Caco-2 (cell line): Measurements from ENCODE around the gene KCNH8. TPM values are rescaled to one million over a fixed set of nuclear protein-coding genes. Genes with fewer than 3 reads are reported as not detected.

Experiments used
- BruUV-seq: library from RNA; stranded (reverse); fragments of 400-500 nt; replicated peaks from 2 replicates; lab custom pipeline; 2021; lab: Mats Ljungman, UMichigan
- CTCF ChIA-PET: fragments of 300-600 bp; sonication (Branson Sonifier 250); formaldehyde crosslinking; loops from one replicate; lab custom pipeline; 2022; ENCODE audit warnings: antibody characterized with exemption; lab: Charles Lee
- POLR2A ChIA-PET: fragments of 300-600 bp; sonication (Branson Sonifier 250); formaldehyde crosslinking; loops from one replicate; lab custom pipeline; 2022; ENCODE audit warnings: antibody characterized with exemption; lab: Charles Lee
- DNase-seq, 2 experiments: peaks; one replicate each; pipeline versions ENCODE4 v3.0.0 to v3.0.0-alpha.2; 2020 to 2022
- H3K27me3 ChIP-seq: replicated peaks from 2 replicates; pipeline ENCODE4 v1.6.0; 2011; ENCODE audit warnings: low read length; ENCODE audit not compliant: control insufficient read depth, insufficient read depth
- H3K36me3 ChIP-seq: 2 replicates; pipeline ENCODE4 v1.5.1; 2011; ENCODE audit warnings: low read length; ENCODE audit not compliant: control insufficient read depth, insufficient read depth
- H3K4me1 ChIP-seq: fragments of 250-450 bp; sonication (Bioruptor Pico); 2 replicates; pipeline ENCODE4 v1.5.1; 2020; ENCODE audit warnings: mild to moderate bottlenecking
- H3K4me3 ChIP-seq: 2 replicates; pipeline ENCODE4 v1.5.1; 2011; ENCODE audit warnings: low read depth, mild to moderate bottlenecking, control low read depth, low read length
- H3K9me3 ChIP-seq: fragments of 250-450 bp; sonication (Bioruptor Pico); 2 replicates; pipeline ENCODE4 v1.5.1; 2020; ENCODE audit warnings: mild to moderate bottlenecking, moderate library complexity
- H3K27ac Mint-ChIP-seq: one replicate; pipeline ENCODE4 v1.8.0; 2022; ENCODE audit warnings: mixed read lengths; ENCODE audit not compliant: unreplicated experiment
- H3K27me3 Mint-ChIP-seq: one replicate; pipeline ENCODE4 v1.8.0; 2022; ENCODE audit warnings: mixed read lengths; ENCODE audit not compliant: insufficient read depth, unreplicated experiment
- H3K36me3 Mint-ChIP-seq: one replicate; pipeline ENCODE4 v1.8.0; 2022; ENCODE audit warnings: mild to moderate bottlenecking, mixed read lengths; ENCODE audit not compliant: insufficient read depth, unreplicated experiment
- H3K4me1 Mint-ChIP-seq: one replicate; pipeline ENCODE4 v1.8.0; 2022; ENCODE audit warnings: low read depth, mixed read lengths; ENCODE audit not compliant: unreplicated experiment
- H3K4me3 Mint-ChIP-seq: one replicate; pipeline ENCODE4 v1.8.0; 2022; ENCODE audit warnings: mild to moderate bottlenecking, moderate library complexity, mixed read lengths; ENCODE audit not compliant: unreplicated experiment
- H3K9me3 Mint-ChIP-seq: one replicate; pipeline ENCODE4 v1.8.0; 2022; ENCODE audit warnings: mixed read lengths; ENCODE audit not compliant: unreplicated experiment
- CTCF ChIP-seq, 2 experiments: fragments of 200-600 bp in 1 of 2; IDR thresholded peaks; 1 replicate in 1 of 2; 2 replicates in 1 of 2; pipeline versions ENCODE4 v1.5.1 to v1.8.0; 2011 to 2022; ENCODE audit warnings: antibody characterized with exemption in 1 of 2, control low read depth in 1 of 2, inconsistent platforms in 1 of 2, low read depth in 1 of 2, low read length in 1 of 2, mild to moderate bottlenecking in 1 of 2, moderate library complexity in 1 of 2; ENCODE audit not compliant: insufficient read depth in 1 of 2, severe bottlenecking in 1 of 2, unreplicated experiment in 1 of 2
- intact Hi-C: fragments of 100-400 bp; cut with micrococcal nuclease; formaldehyde crosslinking; loops from one replicate; pipeline ENCODE4 v1.10.0; 2022; ENCODE audit not compliant: unreplicated experiment
- total RNA-seq: library from RNA; stranded (reverse); gene quantifications from 2 replicates; pipeline ENCODE4 v1.2.3, GENCODE V29; 2022

Gene KCNH8
- total RNA-seq, 1 experiment from 2014 or later: 0.07 TPM

GRCh38 chr3:19455546-19455945, 307.2 kb downstream of the KCNH8 start:
- DNase-seq: no peak
- H3K4me3 ChIP-seq: no peak overlapping the region
- no peaks in the 10 kb centered on the region for H3K36me3 ChIP-seq
- TF ChIP-seq CTCF (IDR thresholded peaks at IDR 0.05; ENCODE audit: insufficient read depth in 1 of 2, low read depth in 1 of 2, low read length in 1 of 2, severe bottlenecking in 1 of 2, unreplicated experiment in 1 of 2): no peak
- no peaks in the 10 kb centered on the region for H3K27me3 ChIP-seq
- Mint-ChIP-seq H3K4me3 (no peak overlapping the region), H3K9me3 (no peaks in the 10 kb centered on the region), H3K27me3 (peaks cover 4% of the 10 kb centered on the region), H3K4me1 (no peaks in the 10 kb centered on the region), H3K36me3 (no peaks in the 10 kb centered on the region), H3K27ac (no peak overlapping the region)
- no peaks in the 10 kb centered on the region for H3K9me3 ChIP-seq
- no peaks in the 10 kb centered on the region for H3K4me1 ChIP-seq
- POLR2A ChIA-PET: no interaction called here
- CTCF ChIA-PET: no interaction called here
- intact Hi-C loops: no loop called here
- BruUV-seq: no TSS peak

- intact Hi-C loops: no loop called here
- no peak for DNase-seq
- H3K4me3 Mint-ChIP-seq: no peak overlapping the region
- ChIA-PET POLR2A (no interaction called here), CTCF (no interaction called here)
- no peak for TF ChIP-seq CTCF (IDR thresholded peaks at IDR 0.05; ENCODE audit: insufficient read depth in 1 of 2, low read depth in 1 of 2, low read length in 1 of 2, severe bottlenecking in 1 of 2, unreplicated experiment in 1 of 2)
- Histone ChIP-seq H3K4me1 (no peaks in the 10 kb centered on the region), H3K36me3 (no peaks in the 10 kb centered on the region), H3K27me3 (no peaks in the 10 kb centered on the region), H3K9me3 (no peaks in the 10 kb centered on the region), H3K4me3 (no peak overlapping the region)
- H3K27me3 Mint-ChIP-seq: peaks cover 4% of the 10 kb centered on the region
- H3K36me3 Mint-ChIP-seq: no peaks in the 10 kb centered on the region
- H3K4me1 Mint-ChIP-seq: no peaks in the 10 kb centered on the region
- BruUV-seq: no TSS peak
- H3K27ac Mint-ChIP-seq: no peak overlapping the region
- no peaks in the 10 kb centered on the region for H3K9me3 Mint-ChIP-seq
Measured at GRCh38 chr3:19456738-19457137, 308.4 kb downstream of the KCNH8 start.

GRCh38 chr3:19457449-19457848, 309.1 kb downstream of the KCNH8 start:
- Mint-ChIP-seq H3K4me1 (no peaks in the 10 kb centered on the region), H3K36me3 (no peaks in the 10 kb centered on the region), H3K4me3 (no peak overlapping the region), H3K27ac (no peak overlapping the region), H3K9me3 (no peaks in the 10 kb centered on the region), H3K27me3 (peaks cover 4% of the 10 kb centered on the region)
- DNase-seq: no peak
- no peak for TF ChIP-seq CTCF (IDR thresholded peaks at IDR 0.05; ENCODE audit: insufficient read depth in 1 of 2, low read depth in 1 of 2, low read length in 1 of 2, severe bottlenecking in 1 of 2, unreplicated experiment in 1 of 2)
- no TSS peak for BruUV-seq
- H3K9me3 ChIP-seq: no peaks in the 10 kb centered on the region
- H3K4me1 ChIP-seq: no peaks in the 10 kb centered on the region
- H3K27me3 ChIP-seq: no peaks in the 10 kb centered on the region
- intact Hi-C loops: no loop called here
- no peaks in the 10 kb centered on the region for H3K36me3 ChIP-seq
- ChIA-PET CTCF (no interaction called here), POLR2A (no interaction called here)
- H3K4me3 ChIP-seq: no peak overlapping the region
